HG03558 (cell line): ENCODE data around the gene SLC49A4.

ENCODE experiments used
- ATAC-seq: cut with Tn5 transposase; IDR thresholded peaks from one replicate; pipeline ENCODE4 v1.9.1; 2021; ENCODE audit warnings: moderate number of reproducible peaks; ENCODE audit not compliant: unreplicated experiment; ENCODE audit errors: extremely low read depth

SLC49A4 gene

GRCh38 chr3:122785231-122785630 lies 9.6 kb upstream of the SLC49A4 start:
- ATAC-seq = no peak

GRCh38 chr3:122786066-122786465 lies 8.8 kb upstream of the SLC49A4 start:
- ATAC-seq = no peak

- no peak for ATAC-seq
Observed at GRCh38 chr3:122787872-122788271, 7.0 kb upstream of the SLC49A4 start.

GRCh38 chr3:122789585-122790273 lies 5.1 kb upstream of the SLC49A4 start:
- no peak for ATAC-seq

- no peak for ATAC-seq
Observed at GRCh38 chr3:122793568-122794416, 1.1 kb upstream of the SLC49A4 start, which contains the start of gene HSPBAP1. Gene HSPBAP1, minus strand, starts transcription at chr3:122793831. Its CDS starts 151 bp downstream, at chr3:122793680.

GRCh38 chr3:122794483-122794778 lies 438 bp upstream of the SLC49A4 start:
- no peak for ATAC-seq

GRCh38 chr3:122795674-122796195 lies 866 bp downstream of the SLC49A4 start:
- ATAC-seq = no peak

GRCh38 chr3:122797291-122797690 lies 2.4 kb downstream of the SLC49A4 start:
- no peak for ATAC-seq

GRCh38 chr3:122799322-122799721 lies 4.5 kb downstream of the SLC49A4 start:
- ATAC-seq = no peak

- no peak for ATAC-seq
Observed at GRCh38 chr3:122800031-122800430, 5.2 kb downstream of the SLC49A4 start.

GRCh38 chr3:122800706-122801237 lies 5.9 kb downstream of the SLC49A4 start:
- no peak for ATAC-seq

- no peak for ATAC-seq
Observed at GRCh38 chr3:122802323-122802722, 7.5 kb downstream of the SLC49A4 start.

- ATAC-seq = no peak
Observed at GRCh38 chr3:122803977-122804376, 9.1 kb downstream of the SLC49A4 start.

GRCh38 chr3:122810734-122811133 lies 15.9 kb downstream of the SLC49A4 start:
- ATAC-seq = no peak

GRCh38 chr3:122816587-122816986 lies 21.7 kb downstream of the SLC49A4 start:
- ATAC-seq = no peak

- ATAC-seq = no peak
Observed at GRCh38 chr3:122824465-122825381, 29.9 kb downstream of the SLC49A4 start.

- no peak for ATAC-seq
Observed at GRCh38 chr3:122825460-122825859, 30.6 kb downstream of the SLC49A4 start.

- no peak for ATAC-seq
Observed at GRCh38 chr3:122826278-122826677, 31.4 kb downstream of the SLC49A4 start.

GRCh38 chr3:122828281-122828680 lies 33.4 kb downstream of the SLC49A4 start:
- ATAC-seq = no peak

GRCh38 chr3:122835590-122835989 lies 40.7 kb downstream of the SLC49A4 start:
- no peak for ATAC-seq
